ENCODE results near the gene CHID1.

Gene CHID1

DNA sequence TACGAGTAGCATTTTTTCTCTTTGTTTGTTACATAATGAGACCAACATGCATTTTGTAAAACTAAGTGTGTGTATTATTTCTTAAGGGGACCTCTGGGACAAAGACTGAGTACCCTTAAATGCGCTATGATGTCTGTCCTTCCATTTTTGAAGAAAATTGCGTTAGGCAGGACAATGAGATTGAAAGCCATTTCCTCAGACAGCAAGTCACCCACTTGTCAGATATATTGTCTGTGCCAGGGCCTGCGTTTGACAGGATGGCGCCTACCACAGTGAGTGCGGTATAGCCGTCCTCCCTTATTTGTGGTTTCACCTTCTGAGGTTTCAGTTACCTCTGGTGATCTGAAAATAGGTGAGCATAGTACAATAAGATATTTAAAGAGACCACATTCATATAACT is 17.3 kb upstream of the CHID1 start:
- peaks cover 14% of the 10 kb centered on the region for H3F3A ChIP-seq (ENCODE audit: low read depth)
- no peaks in the 10 kb centered on the region for H3K9me2 ChIP-seq (replicated peaks; ENCODE audit: low read depth, low read length)
- H3K27me3 ChIP-seq (ENCODE audit: insufficient read depth, low read length, poor library complexity, severe bottlenecking) = no peaks in the 10 kb centered on the region
- H4K20me1 ChIP-seq (ENCODE audit: insufficient read depth, low read length, poor library complexity, severe bottlenecking) = peaks cover 44% of the 10 kb centered on the region
- peaks cover 67% of the 10 kb centered on the region for H3K79me2 ChIP-seq (ENCODE audit: insufficient read depth, low read length)
- H3K4me3 ChIP-seq (ENCODE audit: low read length, poor library complexity, severe bottlenecking) = peak overlapping the region; percentile 78
- peak overlapping the region; percentile 74 for H3K9ac ChIP-seq (ENCODE audit: low read depth, low read length, poor library complexity, severe bottlenecking)
- H3K4me2 ChIP-seq (ENCODE audit: low read depth, low read length, poor library complexity, severe bottlenecking) = peak overlapping the region; percentile 97
- TF ChIP-seq, protein P1, sequence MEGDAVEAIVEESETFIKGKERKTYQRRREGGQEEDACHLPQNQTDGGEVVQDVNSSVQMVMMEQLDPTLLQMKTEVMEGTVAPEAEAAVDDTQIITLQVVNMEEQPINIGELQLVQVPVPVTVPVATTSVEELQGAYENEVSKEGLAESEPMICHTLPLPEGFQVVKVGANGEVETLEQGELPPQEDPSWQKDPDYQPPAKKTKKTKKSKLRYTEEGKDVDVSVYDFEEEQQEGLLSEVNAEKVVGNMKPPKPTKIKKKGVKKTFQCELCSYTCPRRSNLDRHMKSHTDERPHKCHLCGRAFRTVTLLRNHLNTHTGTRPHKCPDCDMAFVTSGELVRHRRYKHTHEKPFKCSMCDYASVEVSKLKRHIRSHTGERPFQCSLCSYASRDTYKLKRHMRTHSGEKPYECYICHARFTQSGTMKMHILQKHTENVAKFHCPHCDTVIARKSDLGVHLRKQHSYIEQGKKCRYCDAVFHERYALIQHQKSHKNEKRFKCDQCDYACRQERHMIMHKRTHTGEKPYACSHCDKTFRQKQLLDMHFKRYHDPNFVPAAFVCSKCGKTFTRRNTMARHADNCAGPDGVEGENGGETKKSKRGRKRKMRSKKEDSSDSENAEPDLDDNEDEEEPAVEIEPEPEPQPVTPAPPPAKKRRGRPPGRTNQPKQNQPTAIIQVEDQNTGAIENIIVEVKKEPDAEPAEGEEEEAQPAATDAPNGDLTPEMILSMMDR (conservative IDR thresholded peaks at IDR 0.05; ENCODE audit: low read length) = no peak
- TF ChIP-seq EZH2phosphoT487 (IDR thresholded peaks at IDR 0.05; ENCODE audit: borderline replicate concordance) = no peak
- H2AFZ ChIP-seq (ENCODE audit: low read length) = no peak overlapping the region
- H3K9me3 ChIP-seq (ENCODE audit: insufficient read depth, low read depth, low read length) = no peaks in the 10 kb centered on the region
- peaks cover 61% of the 10 kb centered on the region for H3K4me1 ChIP-seq (ENCODE audit: insufficient read depth, low read length, poor library complexity, severe bottlenecking)
- no peaks in the 10 kb centered on the region for H3K36me3 ChIP-seq (ENCODE audit: insufficient read depth, low read length)

DNA sequence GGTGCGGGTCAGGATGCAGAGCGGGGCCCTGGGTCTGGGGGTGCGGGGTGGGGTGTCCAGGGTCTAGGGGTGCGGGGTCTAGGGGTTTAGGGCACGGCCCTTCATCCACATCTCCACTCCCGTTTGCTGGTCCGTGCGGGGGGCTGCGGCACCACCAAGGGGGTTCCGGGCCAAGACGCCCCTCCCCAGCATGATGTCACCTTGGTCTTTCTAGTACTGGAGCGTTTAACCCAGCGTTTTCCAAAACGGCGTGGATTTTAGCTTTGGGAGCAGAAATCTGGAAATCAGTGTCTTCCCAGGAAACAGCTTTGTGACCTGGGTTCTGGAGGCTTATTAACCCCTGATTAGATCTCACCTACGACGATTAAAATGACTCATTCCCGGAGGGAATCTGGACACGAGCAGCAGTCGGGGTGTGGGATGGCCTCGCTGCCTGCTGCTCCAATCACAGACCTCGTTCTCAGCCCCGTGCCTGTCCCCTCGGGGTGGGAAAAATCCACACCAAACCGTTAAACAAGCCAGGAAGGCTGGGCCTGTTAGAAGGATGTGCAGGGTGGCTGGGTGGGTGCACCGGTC is 15.8 kb upstream of the CHID1 start:
- no peaks in the 10 kb centered on the region for H3K9me2 ChIP-seq (replicated peaks; ENCODE audit: low read depth, low read length)
- H3K79me2 ChIP-seq (ENCODE audit: insufficient read depth, low read length) = peaks cover 56% of the 10 kb centered on the region
- H3K4me2 ChIP-seq (ENCODE audit: low read depth, low read length, poor library complexity, severe bottlenecking) = peak overlapping the region; percentile 97
- peaks cover 47% of the 10 kb centered on the region for H3K4me1 ChIP-seq (ENCODE audit: insufficient read depth, low read length, poor library complexity, severe bottlenecking)
- H3K9me3 ChIP-seq (ENCODE audit: insufficient read depth, low read depth, low read length) = no peaks in the 10 kb centered on the region
- no peaks in the 10 kb centered on the region for H3K27me3 ChIP-seq (ENCODE audit: insufficient read depth, low read length, poor library complexity, severe bottlenecking)
- H3F3A ChIP-seq (ENCODE audit: low read depth) = peaks cover 14% of the 10 kb centered on the region
- H3K9ac ChIP-seq (ENCODE audit: low read depth, low read length, poor library complexity, severe bottlenecking) = peak overlapping the region; percentile 74
- peaks cover 39% of the 10 kb centered on the region for H4K20me1 ChIP-seq (ENCODE audit: insufficient read depth, low read length, poor library complexity, severe bottlenecking)
- H3K4me3 ChIP-seq (ENCODE audit: low read length, poor library complexity, severe bottlenecking) = peak overlapping the region; percentile 78
- H2AFZ ChIP-seq (ENCODE audit: low read length) = no peak overlapping the region
- TF ChIP-seq, protein P1 (conservative IDR thresholded peaks at IDR 0.05; ENCODE audit: low read length) = no peak
- TF ChIP-seq EZH2phosphoT487 (IDR thresholded peaks at IDR 0.05; ENCODE audit: borderline replicate concordance) = no peak
- H3K36me3 ChIP-seq (ENCODE audit: insufficient read depth, low read length) = no peaks in the 10 kb centered on the region

DNA sequence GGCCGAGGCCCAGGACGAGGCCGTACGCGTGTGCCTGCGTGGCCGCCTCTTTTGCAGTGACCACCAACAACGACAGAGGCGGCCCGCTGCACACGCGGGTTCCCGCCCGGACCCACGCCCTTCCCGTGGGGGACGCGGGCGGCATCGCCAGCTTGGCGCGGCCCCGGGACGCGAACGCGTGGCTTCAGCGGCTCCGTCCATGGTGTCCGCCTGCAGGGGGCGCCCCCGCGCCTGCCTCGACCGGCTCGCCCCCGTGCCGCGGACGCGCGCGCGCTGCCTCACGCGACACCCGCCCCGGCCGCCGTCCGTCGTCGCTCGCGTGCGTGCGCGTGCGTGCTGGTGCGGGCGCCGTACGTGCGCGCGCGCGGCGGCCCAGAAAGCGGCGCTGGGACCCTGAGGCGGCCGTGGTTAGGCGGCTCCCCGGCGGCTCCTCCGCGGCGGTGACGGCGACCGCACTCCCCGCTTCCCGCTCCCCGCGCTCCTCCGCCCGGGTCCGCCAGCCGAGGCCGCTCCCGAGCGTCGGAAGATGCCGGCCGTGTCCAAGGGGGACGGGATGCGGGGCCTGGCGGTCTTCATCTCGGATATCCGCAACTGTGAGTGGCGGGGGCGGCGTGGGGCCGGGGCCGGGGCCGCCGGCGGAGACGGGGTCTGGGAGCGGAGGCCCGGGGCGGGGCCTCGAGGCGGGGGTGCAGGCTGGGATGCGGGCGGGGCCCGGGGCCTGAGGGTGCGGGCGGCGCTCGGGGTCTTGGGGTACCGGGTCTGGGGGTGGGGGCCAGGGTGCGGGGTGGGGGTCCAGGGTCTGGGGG is 15.1 kb upstream of the CHID1 start, which contains the start of gene AP2A2:
Gene AP2A2, plus strand, starts transcription at position 375 of the 806 bp plus-strand sequence. Its CDS starts 152 bp downstream, at position 527.
- H3K9me2 ChIP-seq (replicated peaks; ENCODE audit: low read depth, low read length) = no peaks in the 10 kb centered on the region
- TF ChIP-seq EZH2phosphoT487 (IDR thresholded peaks at IDR 0.05; ENCODE audit: borderline replicate concordance) = no peak
- TF ChIP-seq, protein P1 (conservative IDR thresholded peaks at IDR 0.05; ENCODE audit: low read length) = peak; percentile 50
- peaks cover 39% of the 10 kb centered on the region for H3K4me1 ChIP-seq (ENCODE audit: insufficient read depth, low read length, poor library complexity, severe bottlenecking)
- H3F3A ChIP-seq (ENCODE audit: low read depth) = peaks cover 10% of the 10 kb centered on the region
- H3K4me2 ChIP-seq (ENCODE audit: low read depth, low read length, poor library complexity, severe bottlenecking) = peak within 1 kb of the TSS; percentile 97
- no peaks in the 10 kb centered on the region for H3K27me3 ChIP-seq (ENCODE audit: insufficient read depth, low read length, poor library complexity, severe bottlenecking)
- no peak within 1 kb of the TSS; the same call in 1 of the 2 replicates for H2AFZ ChIP-seq (ENCODE audit: low read length)
- H3K9me3 ChIP-seq (ENCODE audit: insufficient read depth, low read depth, low read length) = no peaks in the 10 kb centered on the region
- no peaks in the 10 kb centered on the region for H3K36me3 ChIP-seq (ENCODE audit: insufficient read depth, low read length)
- peak within 1 kb of the TSS; percentile 78 for H3K4me3 ChIP-seq (ENCODE audit: low read length, poor library complexity, severe bottlenecking)
- H4K20me1 ChIP-seq (ENCODE audit: insufficient read depth, low read length, poor library complexity, severe bottlenecking) = peaks cover 34% of the 10 kb centered on the region
- peaks cover 49% of the 10 kb centered on the region for H3K79me2 ChIP-seq (ENCODE audit: insufficient read depth, low read length)
- H3K9ac ChIP-seq (ENCODE audit: low read depth, low read length, poor library complexity, severe bottlenecking) = peak within 1 kb of the TSS; percentile 74
